GM23338 (cell line): ENCODE data around the gene PTPRN2. TPM values are rescaled to one million over a fixed set of nuclear protein-coding genes. Genes with fewer than 3 reads are reported as not detected.

Source experiments
- ATAC-seq: fragments of 200-7000 bp; cut with Tn5 transposase; 3 replicates; pipeline ENCODE4 v1.9.1; 2020
- DNase-seq: peaks from one replicate; pipeline ENCODE4 v3.0.0-alpha.2; 2015; ENCODE audit warnings: low spot score
- H2AFZ ChIP-seq: fragments of 200-600 bp; sonication (generic); 2 replicates; pipeline ENCODE4 v1.8.0; 2016; ENCODE audit warnings: antibody characterized with exemption, mild to moderate bottlenecking, moderate library complexity
- H3F3A ChIP-seq: fragments of 200-600 bp; sonication (generic); replicated peaks from 2 replicates; pipeline ENCODE4 v1.8.0; 2017; ENCODE audit warnings: antibody characterized with exemption, mixed run types, low read depth
- H3K27ac ChIP-seq: fragments of 200-600 bp; sonication (generic); 2 replicates; pipeline ENCODE4 v1.6.1; 2016; ENCODE audit warnings: low read depth
- H3K27me3 ChIP-seq: fragments of 200-600 bp; sonication (generic); 2 replicates; pipeline ENCODE4 v1.8.0; 2016; ENCODE audit warnings: mild to moderate bottlenecking, mixed run types, moderate library complexity; ENCODE audit not compliant: insufficient read depth
- H3K36me3 ChIP-seq: fragments of 200-600 bp; sonication (generic); 2 replicates; pipeline ENCODE4 v1.8.0; 2016; ENCODE audit warnings: mild to moderate bottlenecking; ENCODE audit not compliant: insufficient read depth
- H3K4me1 ChIP-seq: fragments of 200-600 bp; sonication (generic); 2 replicates; pipeline ENCODE4 v1.8.0; 2016; ENCODE audit warnings: mild to moderate bottlenecking, moderate library complexity; ENCODE audit not compliant: insufficient read depth
- H3K4me2 ChIP-seq: fragments of 200-600 bp; sonication (generic); 2 replicates; pipeline ENCODE4 v1.7.1; 2017; ENCODE audit warnings: mixed run types
- H3K4me3 ChIP-seq: fragments of 200-600 bp; sonication (generic); 2 replicates; pipeline ENCODE4 v1.6.1; 2016; ENCODE audit warnings: mixed run types
- H3K79me2 ChIP-seq: fragments of 200-600 bp; sonication (generic); replicated peaks from 2 replicates; pipeline ENCODE4 v1.8.0; 2017; ENCODE audit warnings: mild to moderate bottlenecking; ENCODE audit not compliant: insufficient read depth
- H3K9me2 ChIP-seq: fragments of 200-600 bp; sonication (generic); 2 replicates; pipeline ENCODE4 v1.8.0; 2017; ENCODE audit not compliant: insufficient read depth
- H4K20me1 ChIP-seq: fragments of 200-600 bp; sonication (generic); replicated peaks from 2 replicates; pipeline ENCODE4 v1.8.0; 2017; ENCODE audit warnings: mild to moderate bottlenecking; ENCODE audit not compliant: insufficient read depth
- H3K27ac Mint-ChIP-seq: 2 replicates; pipeline ENCODE4 v1.8.0; 2020; ENCODE audit warnings: inconsistent platforms, mild to moderate bottlenecking, moderate library complexity, mixed read lengths
- H3K27me3 Mint-ChIP-seq: 3 replicates; pipeline ENCODE4 v1.8.0; 2022; ENCODE audit warnings: low read depth, mild to moderate bottlenecking, moderate library complexity, mixed read lengths, inconsistent platforms; ENCODE audit not compliant: insufficient read depth, poor library complexity
- H3K36me3 Mint-ChIP-seq: 3 replicates; pipeline ENCODE4 v1.8.0; 2021; ENCODE audit warnings: low read depth, mild to moderate bottlenecking, inconsistent platforms, moderate library complexity, mixed read lengths
- H3K4me1 Mint-ChIP-seq: 3 replicates; pipeline ENCODE4 v1.8.0; 2020; ENCODE audit warnings: mild to moderate bottlenecking, inconsistent platforms, mixed read lengths
- H3K4me3 Mint-ChIP-seq: 3 replicates; pipeline ENCODE4 v1.8.0; 2021; ENCODE audit warnings: moderate library complexity, mild to moderate bottlenecking, inconsistent platforms, mixed read lengths
- H3K9me3 Mint-ChIP-seq: 3 replicates; pipeline ENCODE4 v1.8.0; 2020; ENCODE audit warnings: moderate library complexity, mild to moderate bottlenecking, inconsistent platforms, mixed read lengths
- CREB1 ChIP-seq: fragments of 250-450 bp; sonication (Bioruptor Pico); IDR thresholded peaks from 2 replicates; pipeline ENCODE4 v1.5.0; 2020; ENCODE audit warnings: low read depth, mild to moderate bottlenecking, moderate library complexity
- EZH2 ChIP-seq: fragments of 200-600 bp; sonication (generic); IDR thresholded peaks from one replicate; pipeline ENCODE4 v1.8.0; 2017; ENCODE audit warnings: antibody characterized with exemption, mild to moderate bottlenecking, low read depth; ENCODE audit not compliant: unreplicated experiment
- JUNB ChIP-seq: IDR thresholded peaks from one replicate; pipeline ENCODE4 v1.6.1; 2016; ENCODE audit warnings: antibody characterized with exemption; ENCODE audit not compliant: unreplicated experiment
- POLR2AphosphoS5 ChIP-seq: IDR thresholded peaks from 2 replicates; pipeline ENCODE4 v1.6.1; 2016; ENCODE audit warnings: antibody characterized with exemption, low read depth
- REST ChIP-seq: IDR thresholded peaks from one replicate; pipeline ENCODE4 v1.6.1; 2018; ENCODE audit warnings: antibody characterized with exemption; ENCODE audit not compliant: unreplicated experiment
- ZNF114 ChIP-seq: fragments of 250-450 bp; sonication (Bioruptor Pico); IDR thresholded peaks from 2 replicates; pipeline ENCODE4 v1.5.0; 2020; ENCODE audit warnings: mild to moderate bottlenecking, moderate library complexity
- ZNF331 ChIP-seq: fragments of 250-450 bp; sonication (Bioruptor Pico); IDR thresholded peaks from 2 replicates; pipeline ENCODE4 v1.5.0; 2020; ENCODE audit warnings: low read depth, mild to moderate bottlenecking, moderate library complexity
- polyA plus RNA-seq: library from polyadenylated mRNA; unstranded; fragments of >200 nt; fragmentation: Nextera tagmentation; extraction: Ambion mirVana; gene quantifications from 2 replicates; pipeline ENCODE4 v1.2.1, GENCODE V29; 2016
- total RNA-seq: library from RNA; depleted of rRNA; stranded (reverse); fragments of >200 nt; shearing (Covaris generic); gene quantifications from 2 replicates; pipeline ENCODE4 v1.2.3, GENCODE V29; 2014
- TF ChIP-seq, protein P1 (sequence below): fragments of 250-450 bp; sonication (Bioruptor Pico); IDR thresholded peaks from 2 replicates; pipeline ENCODE4 v1.5.0; 2020; ENCODE audit warnings: mild to moderate bottlenecking, moderate library complexity

PTPRN2 gene
- total and polyA plus RNA-seq, 2 experiments from 2014 or later = 0.87 to 4.0 TPM

- Mint-ChIP-seq H3K4me3 (no peak overlapping the region), H3K27me3 (no peaks in the 10 kb centered on the region), H3K4me1 (no peaks in the 10 kb centered on the region), H3K9me3 (peaks cover 47% of the 10 kb centered on the region), H3K36me3 (peaks cover 15% of the 10 kb centered on the region), H3K27ac (no peak overlapping the region)
- peak overlapping the region; percentile 38; the same call in 1 of the 2 replicates for H3K4me3 ChIP-seq
- peak overlapping the region; percentile 60; the same call in 1 of the 2 replicates for H3K4me2 ChIP-seq
- H3K36me3 ChIP-seq = no peaks in the 10 kb centered on the region
- DNase-seq = no peak
- H3K79me2 ChIP-seq = no peaks in the 10 kb centered on the region
- H3F3A ChIP-seq = no peaks in the 10 kb centered on the region
- H3K9me2 ChIP-seq = no peaks in the 10 kb centered on the region
- no peak for TF ChIP-seq EZH2
- TF ChIP-seq ZNF114 = no peak
- TF ChIP-seq, protein P1, sequence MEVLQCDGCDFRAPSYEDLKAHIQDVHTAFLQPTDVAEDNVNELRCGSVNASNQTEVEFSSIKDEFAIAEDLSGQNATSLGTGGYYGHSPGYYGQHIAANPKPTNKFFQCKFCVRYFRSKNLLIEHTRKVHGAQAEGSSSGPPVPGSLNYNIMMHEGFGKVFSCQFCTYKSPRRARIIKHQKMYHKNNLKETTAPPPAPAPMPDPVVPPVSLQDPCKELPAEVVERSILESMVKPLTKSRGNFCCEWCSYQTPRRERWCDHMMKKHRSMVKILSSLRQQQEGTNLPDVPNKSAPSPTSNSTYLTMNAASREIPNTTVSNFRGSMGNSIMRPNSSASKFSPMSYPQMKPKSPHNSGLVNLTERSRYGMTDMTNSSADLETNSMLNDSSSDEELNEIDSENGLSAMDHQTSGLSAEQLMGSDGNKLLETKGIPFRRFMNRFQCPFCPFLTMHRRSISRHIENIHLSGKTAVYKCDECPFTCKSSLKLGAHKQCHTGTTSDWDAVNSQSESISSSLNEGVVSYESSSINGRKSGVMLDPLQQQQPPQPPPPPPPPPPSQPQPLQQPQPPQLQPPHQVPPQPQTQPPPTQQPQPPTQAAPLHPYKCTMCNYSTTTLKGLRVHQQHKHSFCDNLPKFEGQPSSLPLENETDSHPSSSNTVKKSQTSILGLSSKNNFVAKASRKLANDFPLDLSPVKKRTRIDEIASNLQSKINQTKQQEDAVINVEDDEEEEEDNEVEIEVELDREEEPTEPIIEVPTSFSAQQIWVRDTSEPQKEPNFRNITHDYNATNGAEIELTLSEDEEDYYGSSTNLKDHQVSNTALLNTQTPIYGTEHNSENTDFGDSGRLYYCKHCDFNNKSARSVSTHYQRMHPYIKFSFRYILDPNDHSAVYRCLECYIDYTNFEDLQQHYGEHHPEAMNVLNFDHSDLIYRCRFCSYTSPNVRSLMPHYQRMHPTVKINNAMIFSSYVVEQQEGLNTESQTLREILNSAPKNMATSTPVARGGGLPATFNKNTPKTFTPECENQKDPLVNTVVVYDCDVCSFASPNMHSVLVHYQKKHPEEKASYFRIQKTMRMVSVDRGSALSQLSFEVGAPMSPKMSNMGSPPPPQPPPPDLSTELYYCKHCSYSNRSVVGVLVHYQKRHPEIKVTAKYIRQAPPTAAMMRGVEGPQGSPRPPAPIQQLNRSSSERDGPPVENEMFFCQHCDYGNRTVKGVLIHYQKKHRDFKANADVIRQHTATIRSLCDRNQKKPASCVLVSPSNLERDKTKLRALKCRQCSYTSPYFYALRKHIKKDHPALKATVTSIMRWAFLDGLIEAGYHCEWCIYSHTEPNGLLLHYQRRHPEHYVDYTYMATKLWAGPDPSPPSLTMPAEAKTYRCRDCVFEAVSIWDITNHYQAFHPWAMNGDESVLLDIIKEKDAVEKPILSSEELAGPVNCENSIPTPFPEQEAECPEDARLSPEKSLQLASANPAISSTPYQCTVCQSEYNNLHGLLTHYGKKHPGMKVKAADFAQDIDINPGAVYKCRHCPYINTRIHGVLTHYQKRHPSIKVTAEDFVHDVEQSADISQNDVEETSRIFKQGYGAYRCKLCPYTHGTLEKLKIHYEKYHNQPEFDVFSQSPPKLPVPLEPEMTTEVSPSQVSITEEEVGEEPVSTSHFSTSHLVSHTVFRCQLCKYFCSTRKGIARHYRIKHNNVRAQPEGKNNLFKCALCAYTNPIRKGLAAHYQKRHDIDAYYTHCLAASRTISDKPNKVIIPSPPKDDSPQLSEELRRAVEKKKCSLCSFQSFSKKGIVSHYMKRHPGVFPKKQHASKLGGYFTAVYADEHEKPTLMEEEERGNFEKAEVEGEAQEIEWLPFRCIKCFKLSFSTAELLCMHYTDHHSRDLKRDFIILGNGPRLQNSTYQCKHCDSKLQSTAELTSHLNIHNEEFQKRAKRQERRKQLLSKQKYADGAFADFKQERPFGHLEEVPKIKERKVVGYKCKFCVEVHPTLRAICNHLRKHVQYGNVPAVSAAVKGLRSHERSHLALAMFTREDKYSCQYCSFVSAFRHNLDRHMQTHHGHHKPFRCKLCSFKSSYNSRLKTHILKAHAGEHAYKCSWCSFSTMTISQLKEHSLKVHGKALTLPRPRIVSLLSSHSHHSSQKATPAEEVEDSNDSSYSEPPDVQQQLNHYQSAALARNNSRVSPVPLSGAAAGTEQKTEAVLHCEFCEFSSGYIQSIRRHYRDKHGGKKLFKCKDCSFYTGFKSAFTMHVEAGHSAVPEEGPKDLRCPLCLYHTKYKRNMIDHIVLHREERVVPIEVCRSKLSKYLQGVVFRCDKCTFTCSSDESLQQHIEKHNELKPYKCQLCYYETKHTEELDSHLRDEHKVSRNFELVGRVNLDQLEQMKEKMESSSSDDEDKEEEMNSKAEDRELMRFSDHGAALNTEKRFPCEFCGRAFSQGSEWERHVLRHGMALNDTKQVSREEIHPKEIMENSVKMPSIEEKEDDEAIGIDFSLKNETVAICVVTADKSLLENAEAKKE (CRISPR knock-in tag) = no peak
- no peak for TF ChIP-seq POLR2AphosphoS5
- no peak for TF ChIP-seq JUNB
- no peak for TF ChIP-seq ZNF331 (CRISPR knock-in tag)
- TF ChIP-seq CREB1 (CRISPR knock-in tag) = no peak
- TF ChIP-seq REST = no peak
- peaks cover 71% of the 10 kb centered on the region for H3K27me3 ChIP-seq
- H4K20me1 ChIP-seq = no peaks in the 10 kb centered on the region
- ATAC-seq = no peak
- no peak overlapping the region for H3K27ac ChIP-seq
- H2AFZ ChIP-seq = no peak overlapping the region
- H3K4me1 ChIP-seq = peaks cover under 1% of the 10 kb centered on the region; the same call in 1 of the 2 replicates
Measured at GRCh38 chr7:157693071-157693520, 894.5 kb downstream of the PTPRN2 start.
